Mononuclear cell (primary cell): ENCODE results near the gene ATP6V0B. TPM values are rescaled to one million over a fixed set of nuclear protein-coding genes. Genes with fewer than 3 reads are reported as not detected.

Source experiments
- H3K27me3 ChIP-seq: 2 replicates; pipeline ENCODE4 v1.6.0; 2011; ENCODE audit warnings: low read length, control low read depth; ENCODE audit not compliant: insufficient read depth
- H3K4me1 ChIP-seq: 2 replicates; pipeline ENCODE4 v1.5.1; 2011; ENCODE audit warnings: mild to moderate bottlenecking, low read length, control low read depth; ENCODE audit not compliant: insufficient read depth
- H3K4me3 ChIP-seq: 2 replicates; pipeline ENCODE4 v1.5.1; 2011; ENCODE audit warnings: mild to moderate bottlenecking, low read length, moderate library complexity
- H3K9me3 ChIP-seq: 2 replicates; pipeline ENCODE4 v1.5.1; 2011; ENCODE audit warnings: low read depth, mild to moderate bottlenecking, control low read depth, low read length
- total RNA-seq: library from RNA; depleted of rRNA; stranded (reverse); fragments of >200 nt; gene quantifications from one replicate; pipeline ENCODE4 v1.2.3, GENCODE V29; 2012

ATP6V0B gene
- total RNA-seq, 1 donor, result 73.1 TPM

- peaks cover 41% of the 10 kb centered on the region for H3K4me1 ChIP-seq
- H3K9me3 ChIP-seq, result no peaks in the 10 kb centered on the region
- H3K4me3 ChIP-seq, result no peak overlapping the region
- no peaks in the 10 kb centered on the region for H3K27me3 ChIP-seq
Measured at GRCh38 chr1:43971336-43971980, 3.3 kb upstream of the ATP6V0B start.

DNA sequence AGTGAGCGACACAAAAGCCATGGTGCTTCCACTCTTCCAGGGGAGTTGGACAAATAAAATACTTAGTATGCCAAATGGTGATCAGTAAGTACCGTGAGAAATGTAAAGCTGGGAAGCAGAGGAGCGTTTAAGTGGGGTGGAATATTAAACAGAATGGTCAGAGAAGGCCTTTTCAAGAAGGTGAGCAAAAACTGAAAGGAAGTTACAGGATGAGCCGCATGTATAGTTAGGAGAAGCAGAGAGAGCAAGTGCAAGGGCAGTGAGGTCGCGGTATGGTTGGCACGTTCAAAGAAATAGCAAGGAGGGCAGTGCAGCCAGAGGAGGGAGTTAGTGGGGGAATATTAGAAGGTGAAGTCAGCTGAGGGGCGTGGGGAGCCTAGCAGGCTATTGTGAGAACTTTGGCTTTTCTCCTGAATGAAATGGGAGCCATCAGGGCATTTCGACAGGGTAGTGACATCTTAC lies 748 bp upstream of the ATP6V0B start:
- H3K27me3 ChIP-seq, result no peaks in the 10 kb centered on the region
- H3K4me1 ChIP-seq, result peaks cover 66% of the 10 kb centered on the region
- H3K4me3 ChIP-seq, result peak overlapping the region; percentile 71
- no peaks in the 10 kb centered on the region for H3K9me3 ChIP-seq

- H3K4me3 ChIP-seq, result peak overlapping the region; percentile 71
- peaks cover 61% of the 10 kb centered on the region for H3K4me1 ChIP-seq
- H3K27me3 ChIP-seq, result no peaks in the 10 kb centered on the region
- H3K9me3 ChIP-seq, result no peaks in the 10 kb centered on the region
Measured at GRCh38 chr1:43975249-43975961, 645 bp downstream of the ATP6V0B start.

- Histone ChIP-seq H3K27me3 (no peaks in the 10 kb centered on the region), H3K9me3 (no peaks in the 10 kb centered on the region), H3K4me3 (peak overlapping the region; percentile 71), H3K4me1 (peaks cover 54% of the 10 kb centered on the region)
Measured at GRCh38 chr1:43976045-43976444, 1.3 kb downstream of the ATP6V0B start.

DNA sequence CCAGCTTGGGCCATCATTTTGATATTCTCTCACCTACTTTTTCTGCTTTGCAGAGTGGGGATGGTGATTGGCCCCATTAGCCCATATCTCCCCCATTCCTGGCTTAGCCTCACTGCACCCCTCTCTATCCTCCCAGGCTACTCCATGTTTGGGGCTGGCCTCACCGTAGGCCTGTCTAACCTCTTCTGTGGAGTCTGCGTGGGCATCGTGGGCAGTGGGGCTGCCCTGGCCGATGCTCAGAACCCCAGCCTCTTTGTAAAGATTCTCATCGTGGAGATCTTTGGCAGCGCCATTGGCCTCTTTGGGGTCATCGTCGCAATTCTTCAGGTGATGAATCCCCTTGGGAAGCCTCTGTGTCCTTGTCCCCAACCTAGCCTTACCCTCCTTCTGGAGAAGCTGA lies 2.1 kb downstream of the ATP6V0B start:
- no peaks in the 10 kb centered on the region for H3K27me3 ChIP-seq
- H3K4me3 ChIP-seq, result no peak overlapping the region
- H3K9me3 ChIP-seq, result no peaks in the 10 kb centered on the region
- H3K4me1 ChIP-seq, result peaks cover 50% of the 10 kb centered on the region

DNA sequence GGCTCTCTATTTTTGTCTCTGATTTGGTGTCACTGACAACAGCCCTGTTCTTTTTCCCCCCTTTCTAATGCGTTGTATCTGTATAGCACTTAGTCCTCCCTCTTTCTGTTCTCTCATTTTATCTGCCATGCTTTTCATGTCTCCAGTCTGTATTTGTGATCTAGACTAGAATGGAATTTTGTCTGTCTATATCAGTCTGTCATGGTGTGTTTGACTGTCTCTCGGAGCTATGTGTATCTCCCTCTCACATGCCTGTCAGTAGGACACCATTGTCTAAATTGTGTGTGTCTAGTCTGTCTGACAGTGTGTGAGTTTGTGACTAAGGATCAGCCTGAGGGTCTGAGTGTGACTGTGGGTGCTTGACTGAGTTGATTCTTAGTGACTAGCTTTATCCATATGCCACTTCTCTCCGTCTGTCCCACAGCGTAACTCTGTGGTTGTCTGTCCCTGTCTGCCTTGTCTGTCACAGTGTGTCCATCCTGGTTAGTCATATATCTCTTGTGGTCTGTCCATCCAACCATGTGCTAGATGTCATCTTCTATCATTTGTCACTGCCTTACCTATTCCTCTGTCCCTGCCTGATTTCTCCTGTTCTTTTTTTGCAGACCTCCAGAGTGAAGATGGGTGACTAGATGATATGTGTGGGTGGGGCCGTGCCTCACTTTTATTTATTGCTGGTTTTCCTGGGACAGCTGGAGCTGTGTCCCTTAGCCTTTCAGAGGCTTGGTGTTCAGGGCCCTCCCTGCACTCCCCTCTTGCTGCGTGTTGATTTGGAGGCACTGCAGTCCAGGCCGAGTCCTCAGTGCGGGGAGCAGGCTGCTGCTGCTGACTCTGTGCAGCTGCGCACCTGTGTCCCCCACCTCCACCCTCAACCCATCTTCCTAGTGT lies 2.9 kb downstream of the ATP6V0B start:
- no peaks in the 10 kb centered on the region for H3K9me3 ChIP-seq
- H3K27me3 ChIP-seq, result no peaks in the 10 kb centered on the region
- peaks cover 55% of the 10 kb centered on the region for H3K4me1 ChIP-seq
- no peak overlapping the region for H3K4me3 ChIP-seq

- H3K27me3 ChIP-seq, result no peaks in the 10 kb centered on the region
- no peaks in the 10 kb centered on the region for H3K9me3 ChIP-seq
- no peak overlapping the region for H3K4me3 ChIP-seq
- peaks cover 60% of the 10 kb centered on the region for H3K4me1 ChIP-seq
Measured at GRCh38 chr1:43978264-43978550, 3.4 kb downstream of the ATP6V0B start.

DNA sequence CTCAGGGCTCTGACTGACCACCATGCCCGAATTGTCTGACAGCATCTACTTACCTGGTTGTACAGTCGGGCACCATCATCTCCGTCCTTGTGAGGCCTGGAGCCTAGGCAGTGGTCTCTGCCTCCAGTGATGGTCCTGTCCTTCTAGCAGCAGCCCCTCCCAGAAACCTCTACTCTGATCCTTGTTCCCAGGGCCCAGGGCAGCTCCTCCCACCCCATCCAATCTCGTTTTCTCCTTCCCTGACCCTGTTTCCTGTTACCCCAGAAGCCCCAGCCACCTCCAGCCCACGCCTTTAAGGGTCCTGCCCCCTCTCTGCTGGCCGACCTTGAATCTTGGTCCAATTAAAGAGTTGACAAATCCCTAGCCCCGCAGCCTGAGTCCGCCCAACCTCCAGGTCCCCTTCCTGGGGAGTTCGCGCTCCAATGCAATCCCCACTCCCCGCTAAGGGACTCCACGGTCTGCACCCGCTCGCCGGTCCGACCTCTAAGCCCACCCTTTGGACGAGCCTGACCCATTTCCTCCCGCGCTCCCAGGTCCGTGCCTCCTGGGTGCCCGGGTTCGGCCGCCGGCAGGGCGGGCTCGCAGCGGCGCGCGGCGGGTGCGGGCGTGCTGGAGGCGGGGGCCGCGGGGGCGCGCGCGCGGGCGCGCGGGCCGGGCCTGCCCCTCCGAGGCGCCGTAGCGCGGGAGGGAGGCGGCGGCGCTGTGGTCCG lies 3.9 kb downstream of the ATP6V0B start, which contains the start of gene B4GALT2:
B4GALT2 (plus strand) TSS at position 660 of the 710 bp plus-strand sequence. CDS start 1,951 bp downstream, outside the sequence.
- peak within 1 kb of the TSS; percentile 18 for H3K4me3 ChIP-seq
- H3K27me3 ChIP-seq, result no peaks in the 10 kb centered on the region
- H3K4me1 ChIP-seq, result peaks cover 60% of the 10 kb centered on the region
- H3K9me3 ChIP-seq, result no peaks in the 10 kb centered on the region

DNA sequence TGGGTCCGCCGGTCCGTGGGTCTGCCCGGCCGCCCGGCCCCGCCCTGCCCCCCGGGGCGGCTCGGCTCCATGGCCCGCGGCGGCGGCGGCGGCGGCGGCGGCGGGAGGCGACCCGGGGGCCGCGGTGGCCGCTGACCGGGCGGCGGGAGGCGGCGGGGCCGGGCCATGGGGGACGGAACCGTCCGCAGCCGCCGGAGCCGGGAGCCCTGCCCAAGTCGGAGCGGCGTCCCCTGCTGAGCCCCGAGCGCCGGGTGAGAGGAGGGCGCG lies 4.4 kb downstream of the ATP6V0B start:
- H3K4me1 ChIP-seq, result peaks cover 56% of the 10 kb centered on the region
- no peaks in the 10 kb centered on the region for H3K27me3 ChIP-seq
- no peaks in the 10 kb centered on the region for H3K9me3 ChIP-seq
- H3K4me3 ChIP-seq, result no peak overlapping the region

DNA sequence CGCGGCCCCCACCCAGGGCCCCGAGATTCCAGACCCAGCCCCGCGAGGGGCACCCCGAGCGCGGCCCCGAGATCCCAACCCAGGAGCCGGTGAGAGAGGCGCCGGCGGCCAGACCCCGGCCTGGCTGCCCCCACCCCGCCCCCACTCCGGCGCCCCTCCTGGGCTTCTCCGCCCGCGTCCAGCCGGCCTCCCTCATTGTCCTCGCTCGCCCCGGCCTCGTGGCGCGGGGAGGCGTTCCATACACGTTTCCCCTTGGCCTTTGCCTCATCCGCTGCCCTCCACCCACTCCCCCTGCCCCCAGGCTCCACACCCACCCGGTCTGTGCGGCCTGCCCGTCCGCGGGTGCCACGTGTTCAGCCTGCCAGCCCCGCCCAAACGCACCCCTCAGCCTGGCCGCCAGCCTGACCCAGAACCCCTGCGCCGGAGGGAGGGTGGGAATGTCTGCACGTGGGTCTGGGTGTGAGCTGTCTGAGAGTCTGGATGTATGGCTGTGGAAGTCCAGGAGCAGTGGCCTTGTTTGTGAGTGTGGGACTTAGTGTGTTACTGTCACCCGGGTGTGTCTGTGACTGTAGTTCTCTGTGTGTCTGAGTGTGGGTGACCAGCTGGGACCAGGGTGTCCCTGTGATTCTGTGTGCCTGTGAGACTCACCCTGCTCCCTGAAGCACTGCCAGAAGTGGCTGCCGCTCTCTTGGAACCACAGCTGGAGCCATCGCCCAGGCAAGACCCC lies 4.9 kb downstream of the ATP6V0B start:
- no peaks in the 10 kb centered on the region for H3K27me3 ChIP-seq
- H3K4me3 ChIP-seq, result no peak overlapping the region
- H3K9me3 ChIP-seq, result no peaks in the 10 kb centered on the region
- peaks cover 53% of the 10 kb centered on the region for H3K4me1 ChIP-seq

- no peaks in the 10 kb centered on the region for H3K9me3 ChIP-seq
- peaks cover 50% of the 10 kb centered on the region for H3K4me1 ChIP-seq
- H3K27me3 ChIP-seq, result no peaks in the 10 kb centered on the region
- H3K4me3 ChIP-seq, result no peak overlapping the region
Measured at GRCh38 chr1:43980255-43981134, 5.7 kb downstream of the ATP6V0B start.

- Histone ChIP-seq H3K27me3 (no peaks in the 10 kb centered on the region), H3K4me3 (no peak overlapping the region), H3K4me1 (peaks cover 43% of the 10 kb centered on the region), H3K9me3 (no peaks in the 10 kb centered on the region)
Measured at GRCh38 chr1:43981135-43981491, 6.4 kb downstream of the ATP6V0B start.

GRCh38 chr1:43981636-43982035 lies 6.9 kb downstream of the ATP6V0B start:
- H3K9me3 ChIP-seq, result no peaks in the 10 kb centered on the region

DNA sequence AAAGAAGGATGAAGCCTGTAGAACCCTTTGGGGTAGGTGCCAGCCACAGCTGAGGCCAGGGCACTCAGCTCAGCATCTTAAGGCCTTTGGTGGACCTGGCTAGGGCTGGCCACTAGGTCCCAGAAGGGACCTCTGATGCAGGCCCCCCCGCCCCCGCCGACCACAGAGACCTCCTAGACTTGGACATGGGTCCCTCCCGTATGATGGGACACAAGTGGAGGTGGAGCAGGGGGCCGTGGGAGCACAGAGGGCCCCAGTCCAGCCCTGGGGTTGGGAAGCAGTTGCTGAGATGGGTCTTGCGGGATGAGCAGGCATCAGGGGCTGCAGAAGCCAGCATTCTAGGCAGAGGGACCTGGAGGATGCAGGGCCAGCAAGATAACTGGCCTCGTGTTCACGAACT lies 7.5 kb downstream of the ATP6V0B start:
- Histone ChIP-seq H3K4me1 (peaks cover 32% of the 10 kb centered on the region), H3K9me3 (no peaks in the 10 kb centered on the region), H3K4me3 (no peak overlapping the region), H3K27me3 (no peaks in the 10 kb centered on the region)

More at GRCh38 chr1:43981636-43982035, 6.9 kb downstream of the ATP6V0B start:
- Histone ChIP-seq H3K4me3 (no peak overlapping the region), H3K27me3 (no peaks in the 10 kb centered on the region), H3K4me1 (peaks cover 38% of the 10 kb centered on the region)
